Psoas muscle (tissue), 8 donors: ENCODE data around the gene NPTXR. TPM values are rescaled to one million over a fixed set of nuclear protein-coding genes. Genes with fewer than 3 reads are reported as not detected.
"Not testable (repeated sequence)": the region's sequence is repeated elsewhere in the genome, so short reads cannot be mapped to it uniquely, and the experiment has no call there.

ENCODE experiments used
- ATAC-seq, 4 donors: fragments of 200-7000 bp; cut with Tn5 transposase; one replicate each; pipeline ENCODE4 v1.9.1; 2020; ENCODE audit warnings: moderate library complexity in 3 of 4, mild to moderate bottlenecking in 2 of 4
- DNase-seq, 2 donors: peaks; one replicate each; pipeline ENCODE4 v3.0.0-alpha.2; 2020
- H3K27ac ChIP-seq: fragments of 200-600 bp; one replicate; pipeline ENCODE4 v1.8.0; 2022
- H3K27me3 ChIP-seq, 3 donors: fragments of 200-600 bp in 1 of 3; one replicate each; pipeline versions ENCODE4 v1.6.1 to v1.8.0; 2013 to 2022; ENCODE audit warnings: low read length in 2 of 3, mild to moderate bottlenecking in 2 of 3, moderate library complexity in 1 of 3; ENCODE audit not compliant: insufficient read depth in 3 of 3
- H3K36me3 ChIP-seq, 2 donors: fragments of 200-600 bp in 1 of 2; one replicate each; pipeline versions ENCODE4 v1.6.1 to v1.8.0; 2013 to 2022; ENCODE audit warnings: low read depth in 1 of 2, mild to moderate bottlenecking in 1 of 2, moderate library complexity in 1 of 2; ENCODE audit not compliant: insufficient read depth in 1 of 2
- H3K4me1 ChIP-seq: fragments of 200-600 bp; one replicate; pipeline ENCODE4 v1.8.0; 2022
- H3K4me3 ChIP-seq: fragments of 200-600 bp; one replicate; pipeline ENCODE4 v1.8.0; 2022; ENCODE audit warnings: mild to moderate bottlenecking
- H3K9me3 ChIP-seq: fragments of 200-600 bp; one replicate; pipeline ENCODE4 v1.8.0; 2022
- WGBS, 3 donors: extraction: QIAGEN DNeasy Blood & Tissue Kit; methylation state at CpG; one replicate each; pipeline versions ENCODE4 v1.1.6 to v1.1.7; 2013; 5-methylcytosine and 5-hydroxymethylcytosine counted together
- intact Hi-C, 2 donors: fragments of 100-400 bp; cut with DNase I; formaldehyde crosslinking; loops; one replicate each; pipeline versions ENCODE4 v1.11.0 to v1.14.2; 2022
- polyA plus RNA-seq, 3 donors: library from polyadenylated mRNA; stranded (reverse); fragments of 200-250 nt; gene quantifications; one replicate each; pipeline ENCODE4 v1.2.3, GENCODE V29; 2013
- total RNA-seq, 4 donors: library from RNA; stranded (reverse); fragmentation: NEBNext Ultra II Directional in 2 of 4; extraction: Animal tissue kit (Norgen Biotek cat#: 25700) in 2 of 4; gene quantifications; one replicate each; pipeline versions ENCODE4 v1.2.1 to v1.2.4, GENCODE V29; 2021 to 2023
- TF ChIP-seq, protein P1 (sequence below): fragments of 200-600 bp; IDR thresholded peaks from one replicate; pipeline ENCODE4 v1.8.0; 2022; ENCODE audit warnings: antibody characterized with exemption
- donor health status: healthy with polysubstance abuse.
- donor health status: DM: no; HTN: no; CAD: no; lungs with moderate emphysema.
- donor health status: Bipolar disorder and iron deficiency.
- donor health status: healthy.
- donor health status: DM: yes; HTN: yes; CAD: no.
- donor health status: DM: no; HTN: no; CAD: no.
- donor health status: DM: no; HTN: no; CAD: no.
- donor health status: DM: yes; HTN: yes; CAD: no.

Gene NPTXR
- total and polyA plus RNA-seq, 7 donors: 0.15 to 1.7 (median 0.39) TPM

DNA sequence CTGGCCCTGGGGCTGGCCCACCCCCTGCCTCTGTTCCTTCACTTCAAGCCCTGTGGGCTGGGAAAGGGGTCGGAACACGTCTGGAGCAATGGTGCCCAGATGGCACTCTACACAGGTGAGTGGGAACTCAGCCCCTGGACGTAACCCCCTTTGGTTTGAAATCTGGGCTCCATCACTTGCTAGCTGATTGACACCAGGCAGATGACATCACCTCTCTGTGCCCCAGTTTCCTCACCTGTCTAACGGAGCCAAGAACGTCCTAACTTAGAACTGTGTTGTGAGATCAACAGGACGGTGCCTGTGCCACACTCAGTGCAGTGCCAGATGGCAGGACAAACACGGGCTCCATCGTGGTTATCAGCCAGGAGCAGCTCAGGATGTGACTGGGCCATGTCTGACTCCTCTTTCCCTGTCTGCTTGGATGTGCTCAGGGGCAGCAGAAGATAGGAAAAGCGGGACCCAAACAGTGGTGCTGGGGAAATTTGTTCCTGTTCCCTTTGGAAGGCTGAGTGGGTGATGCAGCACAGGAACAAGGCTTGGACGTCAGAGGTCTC lies 24.4 kb downstream of the NPTXR start:
- Histone ChIP-seq H3K4me1 (no peaks in the 10 kb centered on the region), H3K27ac (no peak overlapping the region), H3K27me3 (peaks cover 0 to 2% (median 0%) of the 10 kb centered on the region in 3 donors), H3K4me3 (no peak overlapping the region), H3K9me3 (no peaks in the 10 kb centered on the region), H3K36me3 (no peaks in the 10 kb centered on the region)
- DNase-seq: no peak
- no peak for ATAC-seq
- intact Hi-C loops: no loop called here
- WGBS, 3 donors: 56 to 71% (median 64%) methylated on average over 10 of the region's 10 CpGs
- TF ChIP-seq, protein P1, sequence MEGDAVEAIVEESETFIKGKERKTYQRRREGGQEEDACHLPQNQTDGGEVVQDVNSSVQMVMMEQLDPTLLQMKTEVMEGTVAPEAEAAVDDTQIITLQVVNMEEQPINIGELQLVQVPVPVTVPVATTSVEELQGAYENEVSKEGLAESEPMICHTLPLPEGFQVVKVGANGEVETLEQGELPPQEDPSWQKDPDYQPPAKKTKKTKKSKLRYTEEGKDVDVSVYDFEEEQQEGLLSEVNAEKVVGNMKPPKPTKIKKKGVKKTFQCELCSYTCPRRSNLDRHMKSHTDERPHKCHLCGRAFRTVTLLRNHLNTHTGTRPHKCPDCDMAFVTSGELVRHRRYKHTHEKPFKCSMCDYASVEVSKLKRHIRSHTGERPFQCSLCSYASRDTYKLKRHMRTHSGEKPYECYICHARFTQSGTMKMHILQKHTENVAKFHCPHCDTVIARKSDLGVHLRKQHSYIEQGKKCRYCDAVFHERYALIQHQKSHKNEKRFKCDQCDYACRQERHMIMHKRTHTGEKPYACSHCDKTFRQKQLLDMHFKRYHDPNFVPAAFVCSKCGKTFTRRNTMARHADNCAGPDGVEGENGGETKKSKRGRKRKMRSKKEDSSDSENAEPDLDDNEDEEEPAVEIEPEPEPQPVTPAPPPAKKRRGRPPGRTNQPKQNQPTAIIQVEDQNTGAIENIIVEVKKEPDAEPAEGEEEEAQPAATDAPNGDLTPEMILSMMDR: no peak

DNA sequence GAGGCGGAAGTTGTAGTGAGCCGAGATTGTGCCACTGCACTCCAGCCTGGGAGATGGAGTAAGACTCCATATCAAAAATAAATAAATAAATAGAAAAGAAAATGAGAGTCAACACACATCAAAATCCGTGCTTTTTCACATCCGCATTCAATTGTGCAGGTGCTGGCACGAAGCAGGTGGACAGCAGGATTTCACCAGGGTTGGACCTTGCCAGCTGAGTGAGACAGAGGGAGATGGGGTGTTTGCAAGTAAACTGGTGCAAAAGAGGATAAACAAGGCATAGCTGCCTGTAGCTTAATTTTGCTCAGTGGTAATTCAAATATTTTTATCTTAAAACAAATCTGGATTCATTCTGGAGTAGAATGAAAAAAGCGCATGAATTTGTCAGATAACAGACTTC lies 26.6 kb downstream of the NPTXR start:
- TF ChIP-seq, protein P1: no peak
- no peaks in the 10 kb centered on the region for H3K9me3 ChIP-seq
- H3K4me3 ChIP-seq: no peak overlapping the region
- no peaks in the 10 kb centered on the region for H3K36me3 ChIP-seq
- DNase-seq: no peak
- no peaks in the 10 kb centered on the region for H3K4me1 ChIP-seq
- H3K27me3 ChIP-seq: peaks cover 0 to 5% (median 5%) of the 10 kb centered on the region in 3 donors
- no peak overlapping the region for H3K27ac ChIP-seq
- ATAC-seq: no peak
- 81 to 91% (median 87%) methylated on average over 6 of the region's 6 CpGs for WGBS, 3 donors
- intact Hi-C loops: no loop called here

DNA sequence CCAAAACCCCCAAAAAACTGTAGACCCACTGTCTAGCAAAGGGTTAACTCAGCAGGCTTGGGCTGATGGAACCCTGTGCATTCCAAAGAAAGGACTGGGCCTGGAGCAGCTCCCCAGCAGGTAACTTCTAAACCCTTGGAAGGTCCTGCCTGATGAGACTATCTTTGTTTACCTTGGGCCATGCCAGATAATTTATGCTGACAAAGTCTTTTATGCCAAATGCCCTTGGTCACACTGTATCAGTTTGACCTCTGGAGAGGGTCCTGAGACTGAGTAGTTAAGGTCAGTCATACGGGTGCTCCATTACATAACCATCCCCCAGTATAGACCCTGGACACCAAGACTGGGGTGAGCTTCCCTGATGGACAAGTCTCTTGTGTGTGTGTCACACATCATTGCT lies 28.0 kb downstream of the NPTXR start:
- intact Hi-C loops: no loop called here
- Histone ChIP-seq H3K4me1 (no peaks in the 10 kb centered on the region), H3K9me3 (no peaks in the 10 kb centered on the region), H3K27ac (no peak overlapping the region), H3K4me3 (no peak overlapping the region), H3K36me3 (no peaks in the 10 kb centered on the region), H3K27me3 (peaks cover 0 to 6% (median 5%) of the 10 kb centered on the region in 3 donors)
- DNase-seq (no peak), ATAC-seq (no peak)
- WGBS, 3 donors: 31 to 42% (median 32%) methylated on average over 1 of the region's 1 CpG
- TF ChIP-seq, protein P1: no peak

DNA sequence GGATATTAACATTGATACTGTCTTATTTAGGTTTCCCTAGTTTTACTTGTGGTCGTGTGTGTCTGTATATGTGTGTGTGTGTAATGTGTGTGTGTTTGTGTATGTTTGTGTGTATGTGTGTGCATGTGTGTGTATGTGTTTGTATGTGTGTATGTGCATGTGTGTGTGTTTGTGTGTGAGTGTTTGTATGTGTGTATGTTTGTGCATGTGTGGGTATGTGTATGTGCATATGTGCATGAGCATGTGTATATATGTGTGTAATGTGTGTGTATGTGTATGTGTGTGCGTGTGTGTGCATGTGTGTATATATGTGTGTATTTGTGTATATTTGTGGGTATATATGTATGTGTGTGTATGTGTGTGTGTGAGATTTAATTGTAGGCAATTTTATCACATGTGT lies 32.6 kb downstream of the NPTXR start:
- ATAC-seq (no peak), DNase-seq (no peak)
- intact Hi-C loops: no loop called here
- Histone ChIP-seq H3K36me3 (no peaks in the 10 kb centered on the region), H3K4me1 (no peaks in the 10 kb centered on the region), H3K27me3 (peaks cover 0 to 13% (median 8%) of the 10 kb centered on the region in 3 donors), H3K9me3 (peaks cover 13% of the 10 kb centered on the region), H3K27ac (no peak overlapping the region), H3K4me3 (no peak overlapping the region)
- TF ChIP-seq, protein P1: no peak
- 83 to 92% (median 85%) methylated on average over 2 of the region's 2 CpGs for WGBS, 3 donors

DNA sequence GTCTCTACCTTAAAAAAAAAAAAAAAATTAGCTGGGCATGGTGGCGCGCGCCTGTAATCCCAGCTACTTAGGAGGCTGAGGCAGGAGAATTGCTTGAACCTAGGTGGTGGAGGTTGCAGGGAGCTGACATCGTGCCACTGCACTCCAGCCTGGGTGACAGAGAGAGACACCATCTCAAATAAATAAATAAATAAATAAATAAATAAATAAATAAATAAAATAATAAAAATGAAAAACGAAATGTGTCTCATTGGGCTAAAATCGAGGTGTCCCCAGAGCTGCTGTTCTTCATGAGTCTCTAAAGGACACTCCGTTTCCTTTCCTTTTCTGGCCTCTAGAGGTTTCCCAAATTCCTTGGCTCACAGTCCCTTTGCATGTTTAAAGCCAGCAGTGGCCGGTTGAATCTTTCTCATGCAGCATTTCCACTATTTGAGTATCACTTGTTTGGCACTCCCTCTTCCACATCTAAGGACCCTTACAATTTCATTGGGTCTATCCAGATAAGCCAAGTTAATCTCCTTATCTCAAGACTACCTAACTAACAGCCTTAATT lies 38.7 kb downstream of the NPTXR start:
- peaks cover 0 to 18% (median 7%) of the 10 kb centered on the region in 3 donors for H3K27me3 ChIP-seq
- H3K9me3 ChIP-seq, intact Hi-C loops, H3K27ac ChIP-seq, H3K4me3 ChIP-seq, H3K4me1 ChIP-seq, ATAC-seq, H3K36me3 ChIP-seq, DNase-seq: not testable (repeated sequence)
- WGBS, 3 donors: 65 to 72% (median 68%) methylated on average over 8 of the region's 8 CpGs
